GM18907 (cell line): ENCODE measurements around the gene ZCCHC24.

Source experiments
- ATAC-seq: cut with Tn5 transposase; IDR thresholded peaks from one replicate; pipeline ENCODE4 v1.9.1; 2021; ENCODE audit warnings: mild to moderate bottlenecking, moderate library complexity; ENCODE audit not compliant: unreplicated experiment

The ZCCHC24 gene

GRCh38 chr10:79386637-79387465 lies 58.6 kb downstream of the ZCCHC24 start:
- no peak for ATAC-seq

DNA sequence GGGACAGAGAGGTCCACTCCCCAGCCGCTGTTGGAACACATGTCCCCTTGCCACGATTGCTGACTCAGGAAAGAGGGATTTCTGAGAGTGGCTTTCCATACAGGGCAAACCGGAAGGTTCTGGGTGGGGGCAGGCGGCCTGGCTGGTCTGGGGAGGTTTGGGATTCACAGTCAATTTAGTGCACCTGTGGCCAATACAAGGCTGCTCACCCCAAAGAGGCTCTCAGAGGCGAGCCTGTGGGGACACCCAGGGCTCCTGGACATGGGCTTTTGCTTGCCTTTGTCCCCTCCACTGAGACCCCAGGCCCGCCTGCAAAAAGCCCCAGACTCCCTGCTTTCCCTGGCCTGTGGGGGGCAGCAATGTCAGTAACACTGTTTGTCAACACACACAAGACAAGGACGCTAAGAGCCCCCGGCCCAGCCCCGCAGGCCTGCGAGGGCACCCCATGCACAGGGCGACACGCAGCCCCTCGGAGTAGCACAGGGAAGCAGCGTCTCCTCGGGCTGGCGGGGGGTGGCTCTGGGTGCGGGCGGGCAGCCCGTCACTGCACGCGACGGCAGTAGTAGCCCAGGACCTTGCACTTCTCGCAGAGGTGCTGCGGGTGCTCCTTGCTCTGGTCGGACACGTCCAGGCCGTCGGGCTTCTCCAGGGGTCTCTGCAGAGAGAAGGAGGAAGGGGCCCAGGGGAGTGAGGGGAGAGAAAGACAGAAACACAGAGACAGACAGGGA lies 59.5 kb downstream of the ZCCHC24 start:
- ATAC-seq: no peak

DNA sequence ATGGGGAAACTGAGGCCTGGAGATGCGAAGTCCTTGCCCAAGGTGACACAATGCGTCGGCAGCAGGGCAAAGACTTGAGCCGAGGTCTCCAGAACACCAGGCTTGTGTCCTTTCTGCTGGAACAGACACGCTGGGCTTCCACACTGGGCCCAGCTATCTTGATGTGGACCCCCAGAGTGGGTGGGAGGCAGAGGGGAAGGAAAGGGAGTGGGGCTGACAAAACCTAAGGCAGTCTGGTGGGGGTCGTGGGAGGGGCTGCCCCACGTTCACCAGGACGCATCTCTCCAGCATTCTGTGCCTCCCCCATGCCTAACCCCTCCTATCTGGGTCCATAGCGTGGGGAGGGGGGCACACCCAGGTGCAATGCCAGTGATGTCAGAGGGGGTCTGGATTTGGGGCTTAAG lies 60.0 kb downstream of the ZCCHC24 start:
- no peak for ATAC-seq

- no peak for ATAC-seq
These were observed 60.5 kb downstream of the ZCCHC24 start for GRCh38 chr10:79384773-79385391.

- no peak for ATAC-seq
These were observed 61.3 kb downstream of the ZCCHC24 start for GRCh38 chr10:79383974-79384606.

- ATAC-seq: no peak
These were observed 62.9 kb downstream of the ZCCHC24 start for GRCh38 chr10:79382491-79382941.

- ATAC-seq: no peak
These were observed 63.6 kb downstream of the ZCCHC24 start for GRCh38 chr10:79381804-79382221.

- no peak for ATAC-seq
These were observed 64.3 kb downstream of the ZCCHC24 start for GRCh38 chr10:79380946-79381721.

- ATAC-seq: no peak
These were observed 65.1 kb downstream of the ZCCHC24 start for GRCh38 chr10:79380125-79380945.

DNA sequence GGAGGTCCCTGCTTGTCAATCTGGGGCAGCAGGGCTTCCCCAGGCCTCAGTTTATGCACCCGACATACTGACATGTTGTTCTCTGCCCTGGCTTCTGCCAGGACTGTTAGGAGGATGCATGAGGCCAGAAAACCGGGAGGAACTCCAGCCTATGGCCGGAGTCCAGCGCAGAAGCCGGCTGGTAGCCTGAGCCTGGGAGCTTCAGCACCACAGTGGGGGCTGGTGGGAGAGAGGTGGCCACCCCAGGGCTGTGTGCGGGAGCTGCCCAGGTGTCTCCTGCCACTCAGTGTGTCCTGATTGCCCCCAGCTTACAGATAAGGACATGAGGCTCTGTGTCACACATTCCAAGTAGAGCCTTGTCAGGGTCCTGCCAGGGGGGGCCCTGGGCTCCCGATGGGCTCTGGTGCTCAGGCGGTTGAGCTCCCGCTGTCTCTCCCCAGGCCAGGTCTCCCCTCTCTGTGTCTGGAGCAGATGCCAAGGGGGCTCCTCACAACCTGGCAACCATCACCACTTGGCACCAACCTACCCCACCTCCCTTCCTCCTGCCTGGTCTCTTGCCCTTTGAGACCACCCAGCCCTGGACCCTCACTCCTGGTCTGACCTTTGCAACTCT lies 65.8 kb downstream of the ZCCHC24 start:
- ATAC-seq: no peak

DNA sequence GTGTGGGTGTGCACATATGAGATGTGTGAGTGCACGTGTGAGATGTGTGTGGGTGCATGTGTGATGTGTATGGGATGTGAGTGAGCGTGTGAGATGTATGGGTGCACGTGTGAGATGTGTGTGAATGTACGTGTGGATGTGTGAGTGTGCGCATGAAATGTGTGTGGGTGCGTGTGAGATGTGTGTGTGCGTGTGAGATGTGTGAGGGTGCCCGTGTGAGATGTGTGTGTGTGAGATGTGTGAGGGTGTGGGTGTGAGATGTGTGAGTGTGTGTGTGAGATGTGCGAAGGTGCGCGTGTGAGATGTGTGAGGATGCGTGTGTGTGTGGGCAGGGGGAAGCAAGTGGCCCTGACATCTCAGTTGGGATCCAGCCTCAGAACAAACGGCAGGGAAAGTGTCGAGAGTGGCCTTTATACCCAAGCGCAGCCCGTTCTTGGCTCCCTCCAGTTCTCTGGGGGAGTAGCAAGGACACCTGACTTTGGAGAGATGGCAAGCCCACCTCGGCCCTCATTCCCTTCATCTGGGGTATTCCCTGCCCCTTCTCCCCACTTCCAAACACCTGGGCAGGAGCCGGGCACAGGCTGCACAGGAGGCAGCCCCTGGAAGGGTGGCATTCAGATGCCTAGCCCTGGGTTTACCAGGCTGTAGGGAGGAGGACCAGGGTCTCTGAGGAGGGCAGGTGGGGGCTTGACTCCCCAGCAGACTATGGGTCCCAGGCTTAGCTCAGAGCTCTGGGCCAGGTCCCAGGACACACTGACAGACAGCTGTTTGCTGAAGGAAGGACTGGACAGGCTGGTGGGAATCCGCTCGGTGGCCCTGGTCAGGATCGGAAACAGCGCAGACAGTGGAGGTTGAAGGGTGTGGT lies 66.5 kb downstream of the ZCCHC24 start:
- ATAC-seq: no peak

- no peak for ATAC-seq
These were observed 67.1 kb downstream of the ZCCHC24 start for GRCh38 chr10:79378383-79378646.

- ATAC-seq: no peak
These were observed 67.7 kb downstream of the ZCCHC24 start for GRCh38 chr10:79377557-79378382.

- no peak for ATAC-seq
These were observed 68.5 kb downstream of the ZCCHC24 start for GRCh38 chr10:79376751-79377556.

DNA sequence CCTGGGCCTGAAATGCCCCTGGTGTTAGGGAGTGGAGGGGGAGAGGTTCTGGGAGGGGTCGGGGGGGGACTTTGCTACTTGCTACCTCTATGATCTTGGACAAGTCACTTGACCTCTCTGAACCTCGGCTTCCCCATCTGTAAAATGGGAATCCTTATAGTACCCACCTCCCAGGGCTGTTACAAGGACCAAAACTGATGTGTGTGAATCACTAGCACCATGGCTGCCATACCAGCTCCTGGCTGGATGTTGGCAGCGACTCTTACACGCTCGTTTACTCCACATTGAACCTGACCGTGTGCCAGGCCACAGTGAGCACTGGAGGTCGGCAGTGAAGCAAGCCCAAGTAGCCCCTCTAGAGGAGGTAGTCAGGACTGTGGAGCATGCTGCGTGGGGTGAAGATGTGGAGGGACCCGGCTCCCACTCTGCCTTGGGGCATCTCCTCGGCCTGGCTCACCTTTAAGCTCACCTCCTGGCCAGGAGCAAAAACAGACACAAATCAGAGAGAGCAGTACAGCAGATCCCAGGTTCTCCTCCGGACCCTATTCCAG lies 69.3 kb downstream of the ZCCHC24 start:
- ATAC-seq: no peak

DNA sequence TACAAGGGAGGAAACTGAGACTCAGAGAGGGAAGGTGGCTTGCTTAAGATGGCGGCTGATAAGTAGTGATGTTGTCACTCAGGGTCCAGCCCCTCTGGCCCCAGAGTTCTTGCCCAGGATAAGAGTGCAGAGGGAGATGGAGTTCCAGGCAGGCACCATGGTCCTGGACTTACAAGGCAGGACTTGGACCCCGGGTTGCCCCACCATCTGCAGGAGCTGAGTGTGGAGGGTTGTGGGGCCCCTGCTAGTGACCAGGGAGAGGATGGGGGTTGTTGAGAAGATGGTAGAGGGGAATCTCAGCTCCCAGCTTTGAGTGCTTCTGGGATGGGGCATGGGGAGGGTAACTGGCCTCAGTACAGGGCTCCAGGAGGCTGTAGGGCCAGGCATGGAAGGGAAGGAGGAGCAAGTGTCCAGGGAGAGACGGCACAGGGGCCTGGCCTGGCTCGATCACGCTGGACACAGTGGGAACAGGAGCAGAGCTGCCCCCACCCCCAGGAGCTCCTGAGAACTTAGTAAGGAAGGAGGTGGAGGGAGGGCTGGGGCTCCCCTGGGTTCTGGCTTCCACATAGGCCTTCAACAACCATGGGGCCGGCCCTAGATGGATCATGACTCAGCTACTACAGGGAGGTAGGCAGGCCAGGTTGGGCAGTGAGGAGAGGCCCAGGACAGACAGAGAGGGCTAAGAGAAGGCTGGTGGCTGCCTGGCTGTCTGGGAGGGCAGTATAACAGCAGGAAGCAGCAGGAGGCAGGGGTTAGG lies 69.9 kb downstream of the ZCCHC24 start:
- ATAC-seq: no peak
